NCI-H748 (cell line): ENCODE measurements around the gene LRPPRC.

ENCODE experiments used
- DNase-seq: peaks from one replicate; lab custom pipeline; 2025; ENCODE audit not compliant: unreplicated experiment; lab: John Stamatoyannopoulos, UW

LRPPRC gene

GRCh38 chr2:43874776-43875451 lies 120.9 kb downstream of the LRPPRC start:
- no peak for DNase-seq

- DNase-seq, result no peak
Observed at GRCh38 chr2:43872151-43872550, 123.6 kb downstream of the LRPPRC start.

GRCh38 chr2:43855292-43855691 lies 140.5 kb downstream of the LRPPRC start:
- no peak for DNase-seq

DNA sequence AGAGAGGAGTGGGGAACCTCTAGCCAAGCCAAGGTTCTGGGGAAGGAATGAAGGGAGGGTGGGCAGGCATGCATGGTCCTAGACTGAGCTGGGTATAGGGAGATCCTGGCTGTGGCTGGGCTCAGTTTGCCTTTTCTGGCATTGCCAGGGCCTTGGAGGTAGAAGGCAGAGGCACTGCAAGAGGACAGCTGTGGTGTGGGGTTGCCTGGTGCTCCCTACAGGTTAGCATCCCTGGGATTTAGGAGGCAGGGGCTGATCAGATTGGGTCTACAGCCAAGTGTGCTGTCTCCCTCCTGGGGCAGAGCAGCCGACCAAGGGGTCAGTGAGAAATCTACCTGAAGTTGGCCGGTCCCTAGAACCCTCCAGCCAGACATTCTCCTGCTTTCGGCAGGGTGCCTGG lies 141.1 kb downstream of the LRPPRC start:
- no peak for DNase-seq

GRCh38 chr2:43853141-43854081 lies 142.4 kb downstream of the LRPPRC start:
- DNase-seq, result no peak

DNA sequence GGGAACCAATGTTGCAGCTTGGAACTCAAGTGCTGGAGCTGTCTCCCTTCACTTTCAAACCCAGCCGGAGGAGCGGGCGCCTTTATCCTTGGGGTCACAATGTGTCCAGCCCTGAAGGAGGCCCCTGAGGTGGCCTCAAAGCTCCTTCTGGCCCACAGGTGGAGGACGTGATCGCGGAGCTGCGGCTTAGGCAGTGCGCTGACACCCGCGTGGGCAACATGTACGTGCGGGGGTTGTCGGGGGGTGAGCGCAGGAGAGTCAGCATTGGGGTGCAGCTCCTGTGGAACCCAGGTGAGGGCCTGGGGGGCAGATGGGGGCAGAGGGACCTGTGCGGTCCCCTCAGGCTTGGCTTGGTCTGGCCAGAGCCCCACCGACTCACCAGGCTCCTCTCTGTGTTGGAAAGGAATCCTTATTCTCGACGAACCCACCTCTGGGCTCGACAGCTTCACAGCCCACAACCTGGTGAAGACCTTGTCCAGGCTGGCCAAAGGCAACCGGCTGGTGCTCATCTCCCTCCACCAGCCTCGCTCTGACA lies 143.5 kb downstream of the LRPPRC start:
- DNase-seq, result no peak

- DNase-seq, result no peak
Observed at GRCh38 chr2:43851011-43851980, 144.5 kb downstream of the LRPPRC start.

GRCh38 chr2:43848214-43848613 lies 147.6 kb downstream of the LRPPRC start:
- DNase-seq, result no peak

GRCh38 chr2:43846140-43846793 lies 149.5 kb downstream of the LRPPRC start:
- no peak for DNase-seq

GRCh38 chr2:43845181-43845580 lies 150.6 kb downstream of the LRPPRC start:
- no peak for DNase-seq

- DNase-seq, result no peak
Observed at GRCh38 chr2:43842866-43843226, 152.9 kb downstream of the LRPPRC start.

GRCh38 chr2:43841949-43842865 lies 153.6 kb downstream of the LRPPRC start:
- DNase-seq, result no peak

DNA sequence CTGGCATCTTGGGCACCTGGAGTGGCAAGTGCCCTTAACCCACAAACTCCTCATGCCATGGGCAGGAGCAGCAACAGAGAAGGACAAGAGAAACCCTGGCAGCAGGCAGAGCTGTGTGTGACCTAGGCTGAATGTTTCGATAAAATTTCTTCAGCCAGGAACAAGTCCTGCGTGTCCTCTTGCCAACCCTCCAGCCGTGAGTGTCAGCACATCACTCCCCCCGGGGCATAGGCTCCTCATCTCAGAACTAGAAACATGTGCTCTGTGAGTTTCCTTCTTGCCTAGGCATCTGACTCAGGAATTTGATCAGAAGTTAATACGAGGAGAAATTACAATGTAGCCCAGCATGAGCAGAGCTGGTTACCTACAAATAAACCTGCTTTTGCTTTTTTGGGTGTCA lies 154.8 kb downstream of the LRPPRC start:
- DNase-seq, result no peak

DNA sequence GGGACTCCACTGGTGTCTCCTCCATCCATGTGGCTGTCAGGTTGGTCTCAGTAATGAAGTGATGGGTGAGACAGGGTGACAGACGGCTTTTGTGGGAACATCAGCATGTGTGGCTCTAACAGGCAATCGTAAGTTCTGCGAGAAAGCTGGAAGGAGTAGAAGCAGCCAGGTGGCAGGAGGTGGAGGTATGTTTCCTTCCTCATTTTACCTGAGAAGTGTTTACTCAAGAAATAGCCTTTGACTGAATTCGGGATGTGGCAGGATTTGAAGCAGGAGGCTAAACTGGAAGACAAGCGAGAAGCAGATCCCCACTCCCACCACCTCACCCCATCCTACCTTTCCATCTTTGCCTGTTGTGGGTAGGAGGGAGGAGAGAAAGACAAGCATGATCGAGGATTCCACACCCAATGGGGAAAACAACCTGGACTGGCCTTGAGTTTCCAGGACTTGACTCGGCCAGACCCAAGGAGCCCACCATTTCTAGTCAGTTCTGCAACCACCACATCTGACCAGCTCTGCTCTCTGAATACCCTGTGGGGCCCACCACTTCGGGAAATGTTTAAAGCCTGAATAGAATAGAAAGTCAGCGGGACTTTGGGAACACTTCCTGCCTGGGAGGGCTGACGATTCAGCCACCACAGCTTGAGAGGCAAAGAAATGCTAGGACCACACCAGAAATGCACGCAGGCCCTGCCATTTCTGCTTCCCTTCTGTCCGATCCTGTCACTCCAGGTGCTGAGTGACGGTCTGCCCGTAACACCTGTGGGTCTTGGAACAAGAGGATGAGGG lies 155.8 kb downstream of the LRPPRC start:
- no peak for DNase-seq

DNA sequence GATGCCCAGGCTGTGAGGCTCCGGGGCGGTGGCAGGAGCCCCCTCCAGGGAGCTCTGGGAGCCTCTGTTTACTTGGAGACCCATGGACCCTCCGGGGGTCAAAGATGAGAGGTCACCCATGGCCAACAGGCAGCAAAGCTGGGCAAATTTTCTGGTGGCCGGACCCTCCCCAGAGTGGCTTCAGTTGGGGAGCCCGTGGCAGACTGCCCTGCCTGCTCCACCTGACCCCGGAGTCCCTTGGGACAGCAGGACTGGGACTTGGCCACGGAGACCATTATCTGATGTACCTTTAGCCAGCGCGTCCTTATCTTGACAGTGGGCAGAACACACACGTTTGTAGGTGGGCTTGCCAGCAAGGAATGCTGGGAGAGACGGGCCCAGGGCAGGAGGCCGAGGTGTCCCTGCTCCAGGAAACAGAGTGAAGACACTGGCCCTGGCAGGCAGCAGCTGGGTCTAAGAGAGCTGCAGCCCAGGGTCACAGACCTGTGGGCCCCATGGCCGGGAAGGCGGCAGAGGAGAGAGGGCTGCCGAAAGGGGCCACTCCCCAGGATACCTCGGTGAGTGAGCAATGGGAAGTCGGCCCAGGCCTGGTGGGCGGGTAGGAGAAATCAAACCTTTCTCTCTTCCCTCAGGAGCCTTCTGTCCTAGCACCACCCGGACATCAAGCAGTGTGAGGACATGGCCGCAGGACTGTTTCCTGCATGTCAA lies 157.1 kb downstream of the LRPPRC start, which contains the start of the genes ABCG5 and ABCG8:
TSS of gene ABCG5 (minus strand) at position 280 of the 708 bp plus-strand sequence. CDS start at position 120, 160 bp downstream.
TSS of gene ABCG8 (plus strand) at position 412 of the 708 bp plus-strand sequence. CDS start at position 495, 83 bp downstream.
- DNase-seq, result no peak

DNA sequence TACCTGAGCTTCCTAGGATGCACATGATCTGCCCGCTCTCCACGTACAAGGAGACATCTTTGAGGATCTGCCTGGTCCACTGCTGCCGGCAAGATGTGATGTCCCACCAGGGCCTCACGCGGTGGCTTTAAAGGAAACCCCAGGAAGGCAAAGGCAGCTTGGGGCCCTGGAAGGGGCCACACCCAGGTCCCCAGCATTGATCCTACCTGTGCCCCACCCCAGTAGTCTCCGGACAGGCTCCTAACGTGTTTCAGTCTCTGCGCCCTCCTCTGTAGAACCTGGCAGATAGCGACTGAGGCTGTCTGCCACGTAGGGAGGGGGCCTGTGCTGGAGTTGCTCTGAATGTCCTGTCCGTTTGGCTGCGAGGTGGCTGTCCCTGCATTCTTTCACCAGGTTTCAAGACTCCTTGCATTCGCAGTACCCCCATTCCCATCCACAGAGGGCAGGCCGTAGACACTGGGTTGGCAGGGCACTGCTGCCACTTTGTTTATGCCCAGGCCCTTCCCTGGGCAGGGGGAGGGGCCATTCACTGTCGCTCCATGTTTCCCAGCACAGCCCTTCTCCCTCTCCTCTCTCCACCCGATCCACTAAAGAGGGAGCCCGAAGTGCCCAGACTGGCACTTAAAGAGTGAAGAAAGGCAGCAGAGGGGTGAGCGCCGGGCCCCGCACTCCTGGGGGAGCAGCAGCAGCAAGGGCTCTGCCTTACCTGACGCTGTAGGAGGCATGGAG lies 157.8 kb downstream of the LRPPRC start:
- no peak for DNase-seq

GRCh38 chr2:43837033-43837432 lies 158.8 kb downstream of the LRPPRC start:
- DNase-seq, result no peak
